Retina (tissue), 1 donor: Measurements from ENCODE around the gene HOXD11.

Experiments
- DNase-seq: peaks from one replicate; pipeline ENCODE4 v3.0.0-alpha.2; 2016

Gene HOXD11

GRCh38 chr2:176106581-176107539 is at the start of gene HOXD11:
TSS of gene HOXD11 (plus strand) at chr2:176107280. CDS start at chr2:176107356, 76 bp downstream.
- DNase-seq = peak; percentile 81

- no peak for DNase-seq
Measured at GRCh38 chr2:176063958-176064357, 43.1 kb upstream of the HOXD11 start.

GRCh38 chr2:176066645-176067588 is 40.2 kb upstream of the HOXD11 start:
- DNase-seq = peak; percentile 75

- peak; percentile 81 for DNase-seq
Measured at GRCh38 chr2:176067589-176068418, 39.3 kb upstream of the HOXD11 start.

- peak; percentile 67 for DNase-seq
Measured at GRCh38 chr2:176068419-176068832, 38.7 kb upstream of the HOXD11 start.

- DNase-seq = peak; percentile 59
Measured at GRCh38 chr2:176071330-176072291, 35.5 kb upstream of the HOXD11 start.

GRCh38 chr2:176072292-176072669 is 34.8 kb upstream of the HOXD11 start:
- DNase-seq = peak; percentile 9

GRCh38 chr2:176072951-176073904 is 33.9 kb upstream of the HOXD11 start:
- DNase-seq = peak; percentile 63

- peak; percentile 43 for DNase-seq
Measured at GRCh38 chr2:176074919-176075425, 32.1 kb upstream of the HOXD11 start.

GRCh38 chr2:176075481-176075880 is 31.6 kb upstream of the HOXD11 start:
- DNase-seq = peak; percentile 72

GRCh38 chr2:176076063-176076462 is 31.0 kb upstream of the HOXD11 start:
- peak; percentile 45 for DNase-seq

- no peak for DNase-seq
Measured at GRCh38 chr2:176076796-176077195, 30.3 kb upstream of the HOXD11 start.

- DNase-seq = peak; percentile 67
Measured at GRCh38 chr2:176078541-176079284, 28.4 kb upstream of the HOXD11 start.

- DNase-seq = no peak
Measured at GRCh38 chr2:176079285-176079830, 27.7 kb upstream of the HOXD11 start.

GRCh38 chr2:176079831-176080539 is 27.1 kb upstream of the HOXD11 start:
- DNase-seq = peak; percentile 84

GRCh38 chr2:176080540-176081375 is 26.3 kb upstream of the HOXD11 start:
- DNase-seq = peak; percentile 85

GRCh38 chr2:176081376-176081836 is 25.7 kb upstream of the HOXD11 start:
- DNase-seq = no peak
